ENCODE measurements around the gene USP33. TPM values are rescaled to one million over a fixed set of nuclear protein-coding genes. Genes with fewer than 3 reads are reported as not detected.
"Not testable (repeated sequence)": the region's sequence is repeated elsewhere in the genome, so short reads cannot be mapped to it uniquely, and the experiment has no call there.

The USP33 gene
- total RNA-seq, 2 experiments from 2014 or later: 33.9 to 34.1 TPM

DNA sequence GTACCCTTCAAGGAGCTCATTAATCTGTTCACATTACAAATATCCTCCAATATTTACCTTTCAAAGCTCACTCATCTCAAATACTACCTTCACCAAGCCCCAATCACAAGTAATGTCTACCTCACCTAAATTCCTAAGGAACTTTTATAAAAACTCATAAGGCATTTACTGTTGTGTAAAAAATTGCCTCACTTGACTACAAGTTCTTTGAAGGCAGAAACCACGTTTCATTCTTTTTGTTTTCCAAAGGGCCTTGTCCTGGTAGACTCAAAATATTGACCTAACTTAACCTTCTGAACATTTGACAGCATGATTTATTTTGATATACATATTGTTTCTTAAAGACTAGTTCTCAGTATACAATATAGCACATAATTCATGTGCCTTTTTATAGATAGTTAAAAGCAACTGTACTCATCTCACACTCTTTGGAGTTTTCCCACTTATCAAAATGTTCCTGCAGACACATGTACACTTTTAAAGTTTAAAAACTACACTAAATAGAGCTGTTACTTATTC lies 2.5 kb downstream of the USP33 start:
- no peaks in the 10 kb centered on the region for H3K9me3 Mint-ChIP-seq
- peaks cover 47% of the 10 kb centered on the region for H3K4me1 Mint-ChIP-seq
- peak overlapping the region; percentile 23 for H3K27ac Mint-ChIP-seq
- DNase-seq: no peak
- peak overlapping the region; percentile 40 for H3K4me3 Mint-ChIP-seq
- H3K27me3 Mint-ChIP-seq: no peaks in the 10 kb centered on the region
- peaks cover 1% of the 10 kb centered on the region for H3K36me3 Mint-ChIP-seq

DNA sequence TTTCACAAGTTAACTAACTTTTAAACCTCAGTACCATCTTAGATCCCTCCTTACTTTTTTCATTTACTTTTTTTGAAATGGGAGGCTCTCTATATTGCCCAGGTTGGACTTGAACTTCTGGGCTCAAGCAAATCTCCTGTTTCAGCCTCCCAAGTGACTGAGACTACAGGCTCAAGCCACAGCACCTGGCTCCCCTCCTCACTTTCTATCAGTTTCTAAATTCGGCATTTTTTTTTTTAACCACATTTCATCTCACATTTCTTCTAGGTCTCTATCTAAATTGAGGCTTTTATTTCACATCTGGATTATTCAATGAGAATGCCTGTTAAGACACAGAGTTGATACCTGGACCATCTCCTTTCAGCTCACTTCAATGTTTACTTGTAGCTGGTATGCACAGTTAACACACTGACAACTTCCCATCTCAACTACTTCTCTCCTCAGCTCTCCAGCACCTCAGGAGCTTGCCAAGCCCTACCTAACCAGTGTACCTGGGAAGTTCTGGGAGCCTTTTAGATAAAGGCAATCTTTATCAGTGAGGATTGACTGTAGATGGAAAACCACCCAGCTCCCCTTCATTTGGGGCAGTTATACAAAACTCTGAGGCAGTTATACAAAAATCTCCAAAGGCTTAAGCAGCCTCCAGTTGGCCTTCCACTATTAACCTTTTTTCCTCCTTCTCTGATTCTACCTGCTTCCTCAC lies 3.4 kb downstream of the USP33 start:
- Mint-ChIP-seq H3K36me3 (peaks cover 1% of the 10 kb centered on the region), H3K27ac (peak overlapping the region; percentile 12), H3K4me3 (peak overlapping the region; percentile 2), H3K27me3 (no peaks in the 10 kb centered on the region), H3K9me3 (no peaks in the 10 kb centered on the region), H3K4me1 (peaks cover 40% of the 10 kb centered on the region)
- no peak for DNase-seq

DNA sequence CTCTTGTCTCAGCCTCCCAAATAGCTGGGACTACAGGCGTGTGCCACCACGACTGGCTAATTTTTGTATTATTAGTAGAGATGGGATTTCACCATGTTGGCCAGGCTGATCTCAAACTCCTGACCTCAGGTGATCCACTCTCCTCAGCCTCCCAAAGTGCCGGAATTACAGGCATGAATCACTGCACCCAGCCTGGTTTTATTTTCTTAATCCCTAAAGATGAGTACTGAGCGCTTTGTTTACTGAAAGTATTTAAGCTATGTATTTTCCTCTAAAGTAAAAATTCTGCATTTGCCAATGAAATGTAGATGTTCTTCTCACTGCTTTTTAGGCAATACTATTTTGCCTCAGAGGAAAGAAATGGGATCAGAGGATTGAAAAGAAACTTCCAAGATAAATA lies 10.2 kb downstream of the USP33 start:
- H3K36me3 Mint-ChIP-seq: peaks cover 10% of the 10 kb centered on the region
- not testable (repeated sequence) for DNase-seq, H3K27me3 Mint-ChIP-seq, H3K27ac Mint-ChIP-seq, H3K9me3 Mint-ChIP-seq, H3K4me3 Mint-ChIP-seq
- peaks cover 41% of the 10 kb centered on the region for H3K4me1 Mint-ChIP-seq

DNA sequence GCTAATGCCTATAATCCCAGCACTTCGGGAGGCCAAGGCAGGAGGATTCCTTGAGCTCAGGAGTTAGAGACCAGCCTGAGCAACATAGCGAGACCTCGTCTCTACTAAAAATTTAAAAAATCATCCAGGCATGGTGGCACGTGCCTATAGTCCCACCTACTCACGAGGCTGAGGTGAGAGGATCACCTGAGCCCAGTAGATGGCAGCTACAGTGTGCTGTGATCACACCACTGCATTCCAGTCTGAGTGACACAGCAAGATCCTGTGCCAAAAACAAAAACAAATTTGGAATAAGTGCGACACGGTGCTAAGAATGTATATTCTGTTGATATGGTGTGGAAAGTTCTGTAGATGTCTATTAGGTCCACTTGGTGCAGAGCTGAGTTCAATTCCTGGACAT lies 15.1 kb downstream of the USP33 start:
- Mint-ChIP-seq H3K27me3 (no peaks in the 10 kb centered on the region), H3K4me1 (peaks cover 42% of the 10 kb centered on the region), H3K27ac (no peak overlapping the region)

DNA sequence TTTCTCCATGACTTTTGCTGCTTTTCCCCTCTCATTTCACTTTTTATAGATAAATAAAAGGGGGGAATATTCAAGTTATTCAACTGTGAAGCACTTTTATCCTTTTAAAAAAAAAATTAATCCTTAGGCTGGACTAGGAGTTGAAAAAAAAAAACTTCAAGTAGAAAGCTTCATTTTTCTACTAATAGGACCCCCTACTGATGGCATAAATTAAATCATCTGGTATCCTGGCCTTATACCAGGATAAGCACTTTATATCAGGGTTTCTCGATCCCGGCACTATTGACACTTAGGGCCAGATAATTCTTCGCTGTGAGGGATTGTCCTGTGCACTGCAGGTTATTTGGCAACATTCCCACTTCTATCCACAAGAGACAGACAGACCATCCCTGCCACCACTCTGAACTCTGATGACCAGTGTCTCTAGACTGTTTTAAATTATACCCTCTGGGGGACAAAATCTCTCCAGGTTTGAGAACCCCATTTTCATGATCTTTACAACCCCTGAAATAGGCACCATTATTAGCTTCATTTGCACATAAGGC lies 17.6 kb downstream of the USP33 start:
- H3K9me3 Mint-ChIP-seq: no peaks in the 10 kb centered on the region
- peaks cover 28% of the 10 kb centered on the region for H3K4me1 Mint-ChIP-seq
- H3K36me3 Mint-ChIP-seq: peaks cover 11% of the 10 kb centered on the region
- no peak overlapping the region for H3K4me3 Mint-ChIP-seq
- no peaks in the 10 kb centered on the region for H3K27me3 Mint-ChIP-seq
- H3K27ac Mint-ChIP-seq: no peak overlapping the region
- no peak for DNase-seq

More for the DNA sequence above, 15.1 kb downstream of the USP33 start:
- Mint-ChIP-seq H3K9me3 (no peaks in the 10 kb centered on the region), H3K4me3 (no peak overlapping the region), H3K36me3 (peaks cover 11% of the 10 kb centered on the region)
- no peak for DNase-seq

DNA sequence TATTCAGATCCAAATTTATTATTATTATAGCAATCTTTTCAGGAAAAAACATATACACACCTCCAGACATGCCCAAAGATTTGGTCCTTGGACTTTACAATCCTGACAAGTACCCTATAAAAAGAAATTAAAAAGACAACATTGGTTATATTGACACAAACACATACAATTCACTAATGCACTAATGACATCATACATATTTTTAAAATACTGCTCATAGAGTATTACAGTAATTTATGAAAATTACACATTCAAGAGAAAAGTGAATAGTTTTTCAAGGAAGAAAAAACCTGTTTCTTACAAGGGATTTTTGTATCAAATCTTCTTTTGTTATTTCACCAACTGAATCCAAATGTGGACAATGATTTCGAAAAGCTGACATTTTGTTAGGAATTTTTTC lies 18.3 kb downstream of the USP33 start:
- Mint-ChIP-seq H3K27ac (no peak overlapping the region), H3K36me3 (peaks cover 11% of the 10 kb centered on the region), H3K4me3 (no peak overlapping the region), H3K9me3 (no peaks in the 10 kb centered on the region), H3K4me1 (peaks cover 28% of the 10 kb centered on the region), H3K27me3 (no peaks in the 10 kb centered on the region)
- no peak for DNase-seq

DNA sequence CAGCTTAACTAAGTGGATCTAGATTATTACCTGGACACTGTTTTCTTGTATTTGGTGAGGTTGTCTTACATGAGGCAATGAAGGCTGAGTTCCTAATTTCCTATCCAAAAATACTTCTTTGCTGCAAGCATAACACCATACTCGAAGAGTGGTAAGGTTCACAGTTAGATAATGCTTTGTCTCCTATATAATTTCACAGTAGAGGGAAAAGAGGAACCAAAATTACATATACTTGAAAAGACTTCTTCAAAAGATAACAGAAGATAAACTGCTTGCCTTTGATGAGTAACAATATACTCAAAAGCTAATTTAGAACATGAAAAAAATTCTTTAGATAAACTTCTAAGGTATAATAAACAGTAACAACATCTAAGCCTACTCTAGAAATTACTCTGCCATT lies 20.4 kb downstream of the USP33 start:
- Mint-ChIP-seq H3K4me3 (no peak overlapping the region), H3K9me3 (no peaks in the 10 kb centered on the region), H3K4me1 (peaks cover 12% of the 10 kb centered on the region), H3K36me3 (peaks cover 9% of the 10 kb centered on the region), H3K27ac (no peak overlapping the region), H3K27me3 (no peaks in the 10 kb centered on the region)
- DNase-seq: no peak

DNA sequence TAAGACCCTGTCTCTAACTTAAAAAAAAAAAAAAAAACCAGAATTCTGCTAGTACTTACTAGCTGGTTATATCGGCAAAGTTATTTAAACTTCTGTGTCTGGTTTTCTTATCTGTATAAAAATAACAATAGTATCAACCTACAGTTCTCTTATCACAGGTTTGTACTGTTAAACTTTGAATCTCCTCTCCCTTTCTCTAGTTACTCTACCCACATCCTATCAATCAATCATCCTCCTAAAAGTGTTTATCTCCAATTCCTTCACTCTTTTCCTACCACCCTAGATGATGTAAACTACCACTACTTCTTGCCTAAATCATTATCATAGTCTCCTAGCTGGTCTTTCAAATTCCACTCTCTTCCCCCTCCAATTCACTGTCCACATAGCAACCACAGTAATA lies 27.6 kb downstream of the USP33 start:
- Mint-ChIP-seq H3K36me3 (peaks cover 8% of the 10 kb centered on the region), H3K27ac (no peak overlapping the region), H3K4me3 (no peak overlapping the region), H3K27me3 (no peaks in the 10 kb centered on the region), H3K9me3 (no peaks in the 10 kb centered on the region), H3K4me1 (no peaks in the 10 kb centered on the region)
- DNase-seq: no peak

DNA sequence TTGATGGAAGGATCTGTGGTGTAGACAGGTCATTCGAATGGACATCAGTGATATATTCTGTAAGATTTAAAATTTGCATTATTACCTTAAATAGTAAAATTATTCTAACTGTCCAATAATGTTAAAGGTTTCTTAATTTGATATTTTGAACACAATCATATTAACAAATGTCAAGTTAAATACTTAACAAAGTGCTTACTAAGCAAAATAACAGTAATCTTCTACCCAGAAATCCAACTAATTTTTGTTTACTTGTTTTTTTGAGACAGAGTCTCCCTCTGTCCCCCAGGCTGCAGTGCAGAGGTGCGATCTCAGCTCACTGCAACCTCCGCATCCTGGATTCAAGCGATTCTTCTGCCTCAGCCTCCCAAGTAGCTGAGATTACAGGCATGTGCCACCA lies 33.9 kb downstream of the USP33 start:
- H3K36me3 Mint-ChIP-seq: peaks cover 27% of the 10 kb centered on the region
- peak overlapping the region; percentile 45 for H3K27ac Mint-ChIP-seq
- no peaks in the 10 kb centered on the region for H3K27me3 Mint-ChIP-seq
- no peaks in the 10 kb centered on the region for H3K4me1 Mint-ChIP-seq
- DNase-seq: no peak
- no peaks in the 10 kb centered on the region for H3K9me3 Mint-ChIP-seq
- H3K4me3 Mint-ChIP-seq: no peak overlapping the region

DNA sequence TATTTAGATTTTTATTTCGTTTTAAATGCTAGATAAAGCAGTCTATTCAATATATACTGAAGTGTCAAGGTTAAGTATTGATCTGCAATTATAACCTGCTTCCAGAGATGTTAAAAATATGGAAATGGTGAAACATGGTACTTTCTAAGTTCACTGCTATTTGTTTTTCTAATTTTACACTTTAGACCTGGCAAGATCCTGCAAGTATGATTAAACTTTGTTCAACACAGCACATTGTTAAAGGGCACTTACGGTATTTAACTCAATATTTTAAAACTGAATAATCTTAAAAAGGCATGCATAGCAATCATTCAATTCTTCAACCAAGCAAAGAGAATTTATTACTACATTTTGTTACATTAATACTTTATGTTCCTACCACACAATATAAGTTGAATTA lies 41.5 kb downstream of the USP33 start:
- DNase-seq: no peak
- H3K27ac Mint-ChIP-seq: no peak overlapping the region
- no peaks in the 10 kb centered on the region for H3K27me3 Mint-ChIP-seq
- no peak overlapping the region for H3K4me3 Mint-ChIP-seq
- H3K4me1 Mint-ChIP-seq: no peaks in the 10 kb centered on the region
- no peaks in the 10 kb centered on the region for H3K9me3 Mint-ChIP-seq
- H3K36me3 Mint-ChIP-seq: peaks cover 18% of the 10 kb centered on the region

DNA sequence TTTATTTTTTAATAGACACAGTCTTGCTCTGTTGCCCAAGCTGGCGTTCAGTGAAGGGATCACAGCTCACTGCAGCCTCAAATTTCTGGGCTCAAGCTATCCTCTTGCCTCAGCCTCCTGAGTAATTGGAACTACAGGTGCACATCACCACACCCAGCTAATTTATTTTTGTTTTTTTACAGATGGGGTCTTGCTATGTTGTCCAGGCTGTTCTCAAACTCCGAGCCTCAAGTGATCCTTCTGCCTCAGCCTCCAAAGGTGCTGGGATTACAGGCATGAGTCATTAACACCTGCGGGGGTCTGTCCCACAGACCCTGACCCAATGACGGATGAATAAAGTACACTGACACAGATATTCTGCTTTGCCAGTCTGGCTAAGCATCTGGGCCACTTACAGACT lies 43.6 kb downstream of the USP33 start:
- Mint-ChIP-seq H3K27me3 (no peaks in the 10 kb centered on the region), H3K27ac (no peak overlapping the region), H3K9me3 (no peaks in the 10 kb centered on the region), H3K4me3 (no peak overlapping the region), H3K4me1 (no peaks in the 10 kb centered on the region), H3K36me3 (peaks cover 14% of the 10 kb centered on the region)
- no peak for DNase-seq

DNA sequence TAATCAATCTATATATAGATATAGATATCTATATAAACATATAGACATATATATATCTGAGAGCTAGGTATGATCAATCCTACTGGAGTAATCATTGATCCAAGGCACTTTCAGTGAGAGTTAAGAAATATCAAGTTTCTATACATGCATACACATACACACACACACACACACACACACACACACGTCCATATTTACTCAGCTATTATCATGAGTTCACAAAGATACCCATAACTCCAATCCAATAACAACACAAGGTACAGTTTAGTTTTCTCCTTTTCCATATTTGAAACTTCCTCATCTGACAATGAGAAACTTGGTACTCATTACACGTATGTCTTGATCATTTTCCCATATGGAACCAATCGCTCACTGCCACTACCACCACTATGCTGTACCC lies 49.9 kb downstream of the USP33 start:
- peaks cover 1% of the 10 kb centered on the region for H3K4me1 Mint-ChIP-seq
- no peak overlapping the region for H3K4me3 Mint-ChIP-seq
- no peak for DNase-seq
- H3K27me3 Mint-ChIP-seq: no peaks in the 10 kb centered on the region
- no peak overlapping the region for H3K27ac Mint-ChIP-seq
- H3K36me3 Mint-ChIP-seq: peaks cover 18% of the 10 kb centered on the region
- no peaks in the 10 kb centered on the region for H3K9me3 Mint-ChIP-seq

DNA sequence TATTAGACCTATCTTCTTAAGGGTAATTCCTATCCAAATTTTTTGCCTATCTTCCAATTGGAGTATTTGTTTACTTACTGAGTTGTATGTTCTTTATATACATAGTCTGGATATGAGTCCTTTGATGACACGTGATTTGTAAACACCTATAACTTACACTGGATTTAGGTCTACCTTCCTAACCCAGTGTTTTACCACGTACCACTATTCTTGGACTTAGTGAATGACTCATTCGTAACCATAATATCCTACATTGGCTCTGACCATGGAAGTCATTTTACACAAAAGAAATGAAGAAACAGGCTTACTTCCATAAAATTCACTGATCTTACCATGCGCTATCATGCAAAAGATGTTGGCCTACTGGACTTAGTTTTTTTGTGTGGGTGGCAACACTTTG lies 53.3 kb downstream of the USP33 start:
- no peak for DNase-seq
- Mint-ChIP-seq H3K4me3 (no peak overlapping the region), H3K27me3 (no peaks in the 10 kb centered on the region), H3K9me3 (no peaks in the 10 kb centered on the region), H3K4me1 (peaks cover 4% of the 10 kb centered on the region), H3K36me3 (peaks cover 12% of the 10 kb centered on the region), H3K27ac (no peak overlapping the region)

DNA sequence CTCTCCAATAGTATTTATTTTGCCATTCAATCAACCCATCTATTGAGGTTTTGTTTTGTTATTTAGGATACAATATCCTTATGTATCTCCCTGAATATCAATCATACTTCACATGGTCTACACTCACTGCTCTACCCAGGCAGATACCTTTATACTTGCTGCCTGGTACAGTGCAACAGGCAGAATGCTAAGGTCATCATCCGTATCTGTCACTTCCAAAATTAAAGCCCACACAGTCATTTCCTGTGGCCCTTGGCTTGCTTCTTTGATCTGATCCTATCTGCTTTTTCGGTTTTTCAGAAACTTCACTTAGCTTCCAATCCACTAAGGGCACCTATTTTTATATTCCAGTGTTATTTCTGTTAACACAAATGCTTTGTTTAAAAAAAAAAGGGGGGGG lies 54.9 kb downstream of the USP33 start:
- Mint-ChIP-seq H3K27ac (no peak overlapping the region), H3K4me1 (peaks cover 4% of the 10 kb centered on the region), H3K9me3 (no peaks in the 10 kb centered on the region), H3K36me3 (peaks cover 7% of the 10 kb centered on the region), H3K4me3 (no peak overlapping the region), H3K27me3 (no peaks in the 10 kb centered on the region)
- DNase-seq: no peak

DNA sequence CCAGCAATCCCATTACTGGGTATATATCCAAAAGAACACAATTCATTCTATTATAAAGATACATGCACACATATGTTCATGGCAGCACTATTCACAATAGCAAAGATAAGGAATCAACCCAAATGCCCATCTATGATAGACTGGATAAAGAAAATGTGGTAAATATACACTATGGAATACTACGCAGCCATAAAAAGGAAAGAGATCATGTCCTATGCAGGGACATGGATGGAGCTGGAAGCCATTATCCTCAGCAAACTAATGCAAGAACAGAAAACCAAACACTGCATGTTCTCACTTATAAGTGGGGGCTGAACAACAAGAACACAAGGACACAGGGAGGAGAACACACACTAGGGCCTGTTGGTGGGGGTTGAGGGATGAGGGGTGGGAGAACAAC lies 60.0 kb downstream of the USP33 start:
- H3K27ac Mint-ChIP-seq, H3K36me3 Mint-ChIP-seq, DNase-seq: not testable (repeated sequence)

DNA sequence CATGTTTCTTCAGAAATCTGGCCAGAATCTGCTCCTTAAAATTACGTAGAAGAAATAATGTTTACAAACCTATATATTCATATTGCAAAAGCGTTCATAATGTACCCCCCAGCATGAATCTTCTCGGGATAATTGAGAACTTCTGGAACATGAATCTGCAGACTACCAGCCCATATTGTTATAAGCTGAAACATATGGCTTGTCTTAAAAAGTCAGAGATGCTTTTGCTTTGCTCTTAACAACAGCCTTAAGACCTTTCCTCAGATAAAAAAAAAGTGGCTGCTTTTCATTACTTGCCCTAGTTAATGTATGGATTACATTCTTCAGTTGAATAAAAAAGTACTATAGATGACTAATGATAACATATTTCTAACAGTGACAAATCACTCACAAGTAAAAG lies 62.2 kb downstream of the USP33 start:
- H3K4me1 Mint-ChIP-seq: no peaks in the 10 kb centered on the region

More for the DNA sequence above, 60.0 kb downstream of the USP33 start:
- not testable (repeated sequence) for H3K4me3 Mint-ChIP-seq, H3K9me3 Mint-ChIP-seq, H3K4me1 Mint-ChIP-seq, H3K27me3 Mint-ChIP-seq

More for the DNA sequence above, 62.2 kb downstream of the USP33 start:
- no peak overlapping the region for H3K27ac Mint-ChIP-seq
- no peak overlapping the region for H3K4me3 Mint-ChIP-seq
- no peaks in the 10 kb centered on the region for H3K9me3 Mint-ChIP-seq
- no peaks in the 10 kb centered on the region for H3K27me3 Mint-ChIP-seq
- DNase-seq: no peak
- H3K36me3 Mint-ChIP-seq: peaks cover 10% of the 10 kb centered on the region

Data from activated naive CD8-positive, alpha-beta T cell treated with anti-CD3 and anti-CD28 coated beads for 36 hours (primary cell).